Stimulated activated CD4-positive, alpha-beta T cell treated with anti-CD3 and anti-CD28 coated beads, TNF-alpha, amount 100 ng/mL, for 48 hours (primary cell): ENCODE measurements around the gene CNMD.
"Not testable (repeated sequence)": the region's sequence is repeated elsewhere in the genome, so short reads cannot be mapped to it uniquely, and the experiment has no call there.

ENCODE experiments used
- DNase-seq, 3 donors: peaks; one replicate each; pipeline ENCODE4 v3.0.0-alpha.2; 2020; ENCODE audit warnings: low read depth in 3 of 3

Gene CNMD

GRCh38 chr13:52744842-52745375 lies 5.3 kb upstream of the CNMD start:
- no peak for DNase-seq

- no peak for DNase-seq
Measured at GRCh38 chr13:52743988-52744387, 4.4 kb upstream of the CNMD start.

- no peak for DNase-seq
Measured at GRCh38 chr13:52743569-52743968, 3.9 kb upstream of the CNMD start.

GRCh38 chr13:52738719-52739467 lies 727 bp downstream of the CNMD start:
- peak in 1 of 3 donors; percentile 6 for DNase-seq

GRCh38 chr13:52737965-52738364 lies 1.7 kb downstream of the CNMD start:
- no peak for DNase-seq

GRCh38 chr13:52737451-52737850 lies 2.2 kb downstream of the CNMD start:
- no peak for DNase-seq

GRCh38 chr13:52736891-52737290 lies 2.7 kb downstream of the CNMD start:
- DNase-seq, result no peak

- DNase-seq, result no peak
Measured at GRCh38 chr13:52734075-52734623, 5.5 kb downstream of the CNMD start.

GRCh38 chr13:52726258-52726657 lies 13.4 kb downstream of the CNMD start:
- no peak for DNase-seq

GRCh38 chr13:52725302-52725701 lies 14.3 kb downstream of the CNMD start:
- no peak for DNase-seq

- DNase-seq, result no peak
Measured at GRCh38 chr13:52723181-52723580, 16.4 kb downstream of the CNMD start.

- DNase-seq, result not testable (repeated sequence)
Measured at GRCh38 chr13:52721356-52721755, 18.3 kb downstream of the CNMD start.

GRCh38 chr13:52720904-52721303 lies 18.7 kb downstream of the CNMD start:
- DNase-seq, result not testable (repeated sequence)

- no peak for DNase-seq
Measured at GRCh38 chr13:52713894-52714293, 25.7 kb downstream of the CNMD start.

- no peak for DNase-seq
Measured at GRCh38 chr13:52712385-52712784, 27.2 kb downstream of the CNMD start.

- no peak for DNase-seq
Measured at GRCh38 chr13:52711286-52711685, 28.3 kb downstream of the CNMD start.

GRCh38 chr13:52708266-52708665 lies 31.4 kb downstream of the CNMD start:
- not testable (repeated sequence) for DNase-seq

- DNase-seq, result no peak
Measured at GRCh38 chr13:52707375-52707774, 32.2 kb downstream of the CNMD start.

- DNase-seq, result no peak
Measured at GRCh38 chr13:52706081-52706480, 33.5 kb downstream of the CNMD start.

GRCh38 chr13:52703482-52703881 lies 36.1 kb downstream of the CNMD start:
- no peak for DNase-seq

- no peak for DNase-seq
Measured at GRCh38 chr13:52701728-52702465, 37.7 kb downstream of the CNMD start.

- no peak for DNase-seq
Measured at GRCh38 chr13:52696566-52696965, 43.1 kb downstream of the CNMD start.

GRCh38 chr13:52695856-52696255 lies 43.8 kb downstream of the CNMD start:
- peak; percentile 1 to 16 (median 6) for DNase-seq
